T-helper 17 cell (primary cell): ENCODE results near the gene TJAP1. TPM values are rescaled to one million over a fixed set of nuclear protein-coding genes. Genes with fewer than 3 reads are reported as not detected.
"Not testable (repeated sequence)": the region's sequence is repeated elsewhere in the genome, so short reads cannot be mapped to it uniquely, and the experiment has no call there.

Experiments
- ATAC-seq: fragments of 150-1000 bp; cut with Tn5 transposase; 2 replicates; pipeline ENCODE4 v1.10.0; 2021; ENCODE audit warnings: mild to moderate bottlenecking, moderate library complexity
- DNase-seq, 3 donors: peaks; one replicate each; pipeline versions ENCODE4 v3.0.0 to v3.0.0-alpha.2; 2020 to 2021
- H3K9me3 ChIP-seq: one replicate; pipeline ENCODE4 v1.7.0; 2013; ENCODE audit warnings: low read length, mild to moderate bottlenecking; ENCODE audit not compliant: control insufficient read depth, poor library complexity, severe bottlenecking
- H3K27ac Mint-ChIP-seq: one replicate; pipeline ENCODE4 v1.8.0; 2022; ENCODE audit warnings: mild to moderate bottlenecking, moderate library complexity, mixed read lengths
- H3K27me3 Mint-ChIP-seq: one replicate; pipeline ENCODE4 v1.8.0; 2022; ENCODE audit warnings: mixed read lengths
- H3K36me3 Mint-ChIP-seq: one replicate; pipeline ENCODE4 v1.8.0; 2022; ENCODE audit warnings: low read depth, mixed read lengths
- H3K4me1 Mint-ChIP-seq: one replicate; pipeline ENCODE4 v1.8.0; 2022; ENCODE audit warnings: mild to moderate bottlenecking, mixed read lengths
- H3K4me3 Mint-ChIP-seq: one replicate; pipeline ENCODE4 v1.8.0; 2022; ENCODE audit warnings: mild to moderate bottlenecking, moderate library complexity, mixed read lengths
- total RNA-seq, 4 donors: library from RNA in 2 of 4; stranded (reverse) in 2 of 4; gene quantifications; one replicate each; pipeline ENCODE4 v1.2.3 and lab custom pipeline; 2022 to 2026

Gene TJAP1
- total RNA-seq, 2 donors from 2014 or later: 33.2 to 36.3 TPM

- peaks cover 7% of the 10 kb centered on the region for H3K36me3 Mint-ChIP-seq
- H3K27ac Mint-ChIP-seq: peak overlapping the region; percentile 41
- H3K4me3 Mint-ChIP-seq: no peak overlapping the region
- DNase-seq (no peak), ATAC-seq (no peak)
- H3K4me1 Mint-ChIP-seq: peaks cover 7% of the 10 kb centered on the region
- H3K27me3 Mint-ChIP-seq: no peaks in the 10 kb centered on the region
- H3K9me3 ChIP-seq: no peaks in the 10 kb centered on the region
Measured at GRCh38 chr6:43521836-43522235, 44.5 kb downstream of the TJAP1 start.

- H3K9me3 ChIP-seq: no peaks in the 10 kb centered on the region
- DNase-seq: no peak
- peaks cover 7% of the 10 kb centered on the region for H3K4me1 Mint-ChIP-seq
- H3K27ac Mint-ChIP-seq: peak overlapping the region; percentile 41
- peaks cover 7% of the 10 kb centered on the region for H3K36me3 Mint-ChIP-seq
- peak; percentile 27 for ATAC-seq
- no peaks in the 10 kb centered on the region for H3K27me3 Mint-ChIP-seq
- no peak overlapping the region for H3K4me3 Mint-ChIP-seq
Measured at GRCh38 chr6:43522547-43523261, 45.3 kb downstream of the TJAP1 start.

DNA sequence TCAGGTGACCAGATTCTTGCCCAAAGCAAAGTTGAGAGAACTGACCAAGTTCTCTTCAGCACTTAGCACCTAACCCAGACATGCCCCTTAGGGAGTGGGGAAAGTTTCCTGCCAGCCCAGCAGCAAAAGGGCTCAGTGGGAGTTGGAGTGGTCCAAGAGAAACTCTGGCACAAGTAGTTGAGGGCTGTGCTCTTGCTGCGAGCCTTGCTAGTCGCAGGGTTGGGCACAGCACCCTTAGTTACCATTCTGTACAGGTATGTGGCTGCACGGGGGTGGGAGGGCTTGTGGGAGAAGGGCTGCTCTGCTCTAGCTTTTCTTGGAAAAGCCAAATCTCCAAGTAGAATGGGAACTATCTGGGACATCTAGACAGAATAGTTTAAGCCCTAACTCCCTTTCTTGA, 45.9 kb downstream of the TJAP1 start:
- no peak for DNase-seq
- peaks cover 7% of the 10 kb centered on the region for H3K4me1 Mint-ChIP-seq
- H3K36me3 Mint-ChIP-seq: peaks cover 7% of the 10 kb centered on the region
- no peak overlapping the region for H3K27ac Mint-ChIP-seq
- no peak overlapping the region for H3K4me3 Mint-ChIP-seq
- H3K9me3 ChIP-seq: no peaks in the 10 kb centered on the region
- ATAC-seq: peak; percentile 14
- no peaks in the 10 kb centered on the region for H3K27me3 Mint-ChIP-seq

DNA sequence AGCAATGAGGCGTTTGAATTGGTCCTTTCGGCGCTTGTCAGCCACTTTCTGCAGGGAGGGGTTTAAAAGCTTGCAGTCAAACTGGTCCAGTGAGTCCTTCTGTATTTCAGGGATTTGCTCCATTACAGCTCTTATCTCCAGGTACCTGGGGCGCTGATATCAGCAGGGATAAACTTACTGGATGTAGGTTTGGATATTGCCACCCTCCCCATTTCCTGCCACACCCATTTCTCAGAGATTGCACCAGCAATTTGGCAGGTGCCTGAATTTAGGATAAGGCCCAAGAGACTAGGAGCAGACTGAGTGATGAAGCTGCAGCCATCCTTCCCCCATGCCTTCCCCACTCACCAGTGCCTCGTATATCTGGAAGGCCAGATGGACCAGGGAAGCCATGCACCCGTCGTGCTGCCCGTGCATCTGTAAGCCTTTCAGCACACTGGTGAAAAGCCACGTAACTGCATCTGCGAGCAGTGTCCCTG, 47.2 kb downstream of the TJAP1 start:
- DNase-seq: no peak
- H3K36me3 Mint-ChIP-seq: peaks cover 7% of the 10 kb centered on the region

DNA sequence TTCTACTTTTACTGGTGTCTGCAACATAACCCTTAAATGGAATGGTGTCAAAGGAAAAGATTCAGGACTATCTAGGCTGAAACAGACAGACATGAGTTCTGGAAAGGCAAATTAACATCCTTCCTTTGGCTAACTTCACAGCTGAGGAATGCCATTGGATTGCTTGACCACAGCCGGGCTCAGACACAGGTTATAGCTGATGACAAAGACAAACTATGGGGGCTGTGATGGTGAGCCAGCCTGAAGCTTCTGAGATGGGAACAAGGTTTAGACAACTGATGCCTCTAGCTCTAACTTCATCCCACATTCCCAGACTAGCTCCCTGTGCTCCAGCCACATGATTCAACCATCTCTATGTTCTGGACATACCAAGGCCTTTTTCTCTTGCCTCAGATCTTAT, 54.8 kb downstream of the TJAP1 start:
- H3K27me3 Mint-ChIP-seq: no peaks in the 10 kb centered on the region
- H3K4me1 Mint-ChIP-seq: no peaks in the 10 kb centered on the region
- peaks cover 3% of the 10 kb centered on the region for H3K36me3 Mint-ChIP-seq
- no peak overlapping the region for H3K27ac Mint-ChIP-seq
- H3K9me3 ChIP-seq: no peaks in the 10 kb centered on the region
- no peak for ATAC-seq
- no peak for DNase-seq
- H3K4me3 Mint-ChIP-seq: no peak overlapping the region

More for the DNA sequence above, 47.2 kb downstream of the TJAP1 start:
- no peaks in the 10 kb centered on the region for H3K9me3 ChIP-seq
- Mint-ChIP-seq H3K4me3 (no peak overlapping the region), H3K27ac (peak overlapping the region; percentile 84), H3K4me1 (peaks cover 7% of the 10 kb centered on the region), H3K27me3 (no peaks in the 10 kb centered on the region)
- no peak for ATAC-seq

DNA sequence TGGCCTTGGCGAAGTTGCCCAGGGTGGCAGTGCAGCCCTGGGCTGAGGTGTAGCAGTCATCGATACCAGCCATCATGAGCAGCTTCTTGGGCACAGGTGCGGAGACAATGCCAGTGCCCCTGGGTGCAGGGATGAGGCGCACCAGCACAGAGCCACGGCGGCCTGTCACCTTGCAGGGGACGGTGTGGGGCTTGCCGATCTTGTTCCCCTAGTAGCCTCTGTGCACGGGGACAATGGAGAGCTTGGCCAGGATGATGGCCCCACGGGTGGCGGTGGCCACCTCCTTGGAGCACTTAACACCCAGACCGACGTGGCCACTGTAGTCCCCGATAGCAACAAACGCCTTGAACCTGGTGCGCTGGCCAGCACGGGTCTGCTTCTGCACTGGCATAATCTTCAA, 61.6 kb downstream of the TJAP1 start:
- H3K4me1 Mint-ChIP-seq, H3K9me3 ChIP-seq, ATAC-seq, H3K36me3 Mint-ChIP-seq, H3K27me3 Mint-ChIP-seq, H3K4me3 Mint-ChIP-seq, DNase-seq, H3K27ac Mint-ChIP-seq: not testable (repeated sequence)

GRCh38 chr6:43539409-43539808, 62.0 kb downstream of the TJAP1 start:
- not testable (repeated sequence) for H3K36me3 Mint-ChIP-seq, H3K4me1 Mint-ChIP-seq, H3K9me3 ChIP-seq, H3K4me3 Mint-ChIP-seq, ATAC-seq, H3K27ac Mint-ChIP-seq, H3K27me3 Mint-ChIP-seq, DNase-seq

- Mint-ChIP-seq H3K27me3 (no peaks in the 10 kb centered on the region), H3K27ac (no peak overlapping the region), H3K4me1 (peaks cover 3% of the 10 kb centered on the region), H3K4me3 (no peak overlapping the region), H3K36me3 (peaks cover 7% of the 10 kb centered on the region)
- no peak for ATAC-seq
- DNase-seq: no peak
- H3K9me3 ChIP-seq: no peaks in the 10 kb centered on the region
Measured at GRCh38 chr6:43540507-43540906, 63.1 kb downstream of the TJAP1 start.

GRCh38 chr6:43541774-43542471, 64.6 kb downstream of the TJAP1 start:
- no peaks in the 10 kb centered on the region for H3K9me3 ChIP-seq
- no peaks in the 10 kb centered on the region for H3K27me3 Mint-ChIP-seq
- DNase-seq: no peak
- H3K27ac Mint-ChIP-seq: peak overlapping the region; percentile 41
- ATAC-seq: no peak
- peaks cover 3% of the 10 kb centered on the region for H3K4me1 Mint-ChIP-seq
- peaks cover 7% of the 10 kb centered on the region for H3K36me3 Mint-ChIP-seq
- no peak overlapping the region for H3K4me3 Mint-ChIP-seq

DNA sequence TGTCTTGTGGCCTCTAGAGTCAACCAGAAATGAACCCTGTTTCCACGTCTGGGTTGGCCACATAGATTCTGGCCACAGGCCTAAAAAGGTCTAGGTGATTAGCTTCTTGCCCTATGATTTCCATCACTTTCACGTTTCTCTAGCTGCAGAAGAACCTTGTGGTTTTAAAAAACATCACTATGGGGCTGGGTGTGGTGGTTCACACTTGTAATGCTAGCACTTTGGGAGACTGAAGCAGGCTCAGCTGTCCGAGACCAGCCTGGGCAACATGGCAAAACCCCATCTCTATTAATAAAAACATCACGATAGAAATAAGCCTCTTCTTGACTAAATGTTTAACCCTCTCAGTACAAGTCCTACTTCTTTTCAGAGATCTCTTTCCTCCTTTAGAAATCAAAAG, 67.1 kb downstream of the TJAP1 start:
- ATAC-seq (no peak), DNase-seq (no peak)
- peaks cover 3% of the 10 kb centered on the region for H3K4me1 Mint-ChIP-seq
- no peak overlapping the region for H3K27ac Mint-ChIP-seq
- H3K27me3 Mint-ChIP-seq: no peaks in the 10 kb centered on the region
- H3K4me3 Mint-ChIP-seq: no peak overlapping the region
- no peaks in the 10 kb centered on the region for H3K9me3 ChIP-seq
- H3K36me3 Mint-ChIP-seq: peaks cover 8% of the 10 kb centered on the region

GRCh38 chr6:43547222-43547621, 69.9 kb downstream of the TJAP1 start:
- Mint-ChIP-seq H3K36me3 (peaks cover 13% of the 10 kb centered on the region), H3K27ac (no peak overlapping the region), H3K4me3 (no peak overlapping the region), H3K27me3 (no peaks in the 10 kb centered on the region), H3K4me1 (peaks cover 7% of the 10 kb centered on the region)
- ATAC-seq (no peak), DNase-seq (no peak)
- no peaks in the 10 kb centered on the region for H3K9me3 ChIP-seq
